GM23338 (cell line): ENCODE data around the gene RNF4. TPM values are rescaled to one million over a fixed set of nuclear protein-coding genes. Genes with fewer than 3 reads are reported as not detected.
A peak's percentile ranks its signal among the peaks of the same experiment; 100 is the strongest.

ENCODE experiments used
- ATAC-seq: fragments of 200-7000 bp; cut with Tn5 transposase; 3 replicates; pipeline ENCODE4 v1.9.1; 2020
- DNase-seq: peaks from one replicate; pipeline ENCODE4 v3.0.0-alpha.2; 2015; ENCODE audit warnings: low spot score
- H2AFZ ChIP-seq: fragments of 200-600 bp; sonication (generic); 2 replicates; pipeline ENCODE4 v1.8.0; 2016; ENCODE audit warnings: antibody characterized with exemption, mild to moderate bottlenecking, moderate library complexity
- H3F3A ChIP-seq: fragments of 200-600 bp; sonication (generic); replicated peaks from 2 replicates; pipeline ENCODE4 v1.8.0; 2017; ENCODE audit warnings: antibody characterized with exemption, mixed run types, low read depth
- H3K27ac ChIP-seq: fragments of 200-600 bp; sonication (generic); 2 replicates; pipeline ENCODE4 v1.6.1; 2016; ENCODE audit warnings: low read depth
- H3K27me3 ChIP-seq: fragments of 200-600 bp; sonication (generic); 2 replicates; pipeline ENCODE4 v1.8.0; 2016; ENCODE audit warnings: mild to moderate bottlenecking, mixed run types, moderate library complexity; ENCODE audit not compliant: insufficient read depth
- H3K36me3 ChIP-seq: fragments of 200-600 bp; sonication (generic); 2 replicates; pipeline ENCODE4 v1.8.0; 2016; ENCODE audit warnings: mild to moderate bottlenecking; ENCODE audit not compliant: insufficient read depth
- H3K4me1 ChIP-seq: fragments of 200-600 bp; sonication (generic); 2 replicates; pipeline ENCODE4 v1.8.0; 2016; ENCODE audit warnings: mild to moderate bottlenecking, moderate library complexity; ENCODE audit not compliant: insufficient read depth
- H3K4me2 ChIP-seq: fragments of 200-600 bp; sonication (generic); 2 replicates; pipeline ENCODE4 v1.7.1; 2017; ENCODE audit warnings: mixed run types
- H3K4me3 ChIP-seq: fragments of 200-600 bp; sonication (generic); 2 replicates; pipeline ENCODE4 v1.6.1; 2016; ENCODE audit warnings: mixed run types
- H3K79me2 ChIP-seq: fragments of 200-600 bp; sonication (generic); replicated peaks from 2 replicates; pipeline ENCODE4 v1.8.0; 2017; ENCODE audit warnings: mild to moderate bottlenecking; ENCODE audit not compliant: insufficient read depth
- H3K9me2 ChIP-seq: fragments of 200-600 bp; sonication (generic); 2 replicates; pipeline ENCODE4 v1.8.0; 2017; ENCODE audit not compliant: insufficient read depth
- H4K20me1 ChIP-seq: fragments of 200-600 bp; sonication (generic); replicated peaks from 2 replicates; pipeline ENCODE4 v1.8.0; 2017; ENCODE audit warnings: mild to moderate bottlenecking; ENCODE audit not compliant: insufficient read depth
- H3K27ac Mint-ChIP-seq: 2 replicates; pipeline ENCODE4 v1.8.0; 2020; ENCODE audit warnings: inconsistent platforms, mild to moderate bottlenecking, moderate library complexity, mixed read lengths
- H3K27me3 Mint-ChIP-seq: 3 replicates; pipeline ENCODE4 v1.8.0; 2022; ENCODE audit warnings: low read depth, mild to moderate bottlenecking, moderate library complexity, mixed read lengths, inconsistent platforms; ENCODE audit not compliant: insufficient read depth, poor library complexity
- H3K36me3 Mint-ChIP-seq: 3 replicates; pipeline ENCODE4 v1.8.0; 2021; ENCODE audit warnings: low read depth, mild to moderate bottlenecking, inconsistent platforms, moderate library complexity, mixed read lengths
- H3K4me1 Mint-ChIP-seq: 3 replicates; pipeline ENCODE4 v1.8.0; 2020; ENCODE audit warnings: mild to moderate bottlenecking, inconsistent platforms, mixed read lengths
- H3K4me3 Mint-ChIP-seq: 3 replicates; pipeline ENCODE4 v1.8.0; 2021; ENCODE audit warnings: moderate library complexity, mild to moderate bottlenecking, inconsistent platforms, mixed read lengths
- H3K9me3 Mint-ChIP-seq: 3 replicates; pipeline ENCODE4 v1.8.0; 2020; ENCODE audit warnings: moderate library complexity, mild to moderate bottlenecking, inconsistent platforms, mixed read lengths
- CREB1 ChIP-seq: fragments of 250-450 bp; sonication (Bioruptor Pico); IDR thresholded peaks from 2 replicates; pipeline ENCODE4 v1.5.0; 2020; ENCODE audit warnings: low read depth, mild to moderate bottlenecking, moderate library complexity
- ETS1 ChIP-seq: IDR thresholded peaks from 2 replicates; pipeline ENCODE4 v1.6.1; 2016; ENCODE audit warnings: antibody characterized with exemption
- EZH2phosphoT487 ChIP-seq: fragments of 200-600 bp; sonication (generic); IDR thresholded peaks from one replicate; pipeline ENCODE4 v1.8.1; 2018; ENCODE audit warnings: antibody characterized with exemption; ENCODE audit not compliant: unreplicated experiment
- JUNB ChIP-seq: IDR thresholded peaks from one replicate; pipeline ENCODE4 v1.6.1; 2016; ENCODE audit warnings: antibody characterized with exemption; ENCODE audit not compliant: unreplicated experiment
- NANOG ChIP-seq: IDR thresholded peaks from 2 replicates; pipeline ENCODE4 v1.6.1; 2016; ENCODE audit warnings: antibody characterized with exemption, borderline replicate concordance
- POLR2AphosphoS5 ChIP-seq: IDR thresholded peaks from 2 replicates; pipeline ENCODE4 v1.6.1; 2016; ENCODE audit warnings: antibody characterized with exemption, low read depth
- STAT1 ChIP-seq: IDR thresholded peaks from one replicate; pipeline ENCODE4 v1.6.1; 2016; ENCODE audit warnings: antibody characterized with exemption; ENCODE audit not compliant: unreplicated experiment
- ZNF114 ChIP-seq: fragments of 250-450 bp; sonication (Bioruptor Pico); IDR thresholded peaks from 2 replicates; pipeline ENCODE4 v1.5.0; 2020; ENCODE audit warnings: mild to moderate bottlenecking, moderate library complexity
- ZNF331 ChIP-seq: fragments of 250-450 bp; sonication (Bioruptor Pico); IDR thresholded peaks from 2 replicates; pipeline ENCODE4 v1.5.0; 2020; ENCODE audit warnings: low read depth, mild to moderate bottlenecking, moderate library complexity
- polyA plus RNA-seq: library from polyadenylated mRNA; unstranded; fragments of >200 nt; fragmentation: Nextera tagmentation; extraction: Ambion mirVana; gene quantifications from 2 replicates; pipeline ENCODE4 v1.2.1, GENCODE V29; 2016
- total RNA-seq: library from RNA; depleted of rRNA; stranded (reverse); fragments of >200 nt; shearing (Covaris generic); gene quantifications from 2 replicates; pipeline ENCODE4 v1.2.3, GENCODE V29; 2014
- TF ChIP-seq, protein P1 (sequence below): IDR thresholded peaks from one replicate; pipeline ENCODE4 v1.6.1; 2018; ENCODE audit warnings: antibody characterized with exemption; ENCODE audit not compliant: unreplicated experiment
- TF ChIP-seq, protein P2 (sequence below): fragments of 250-450 bp; sonication (Bioruptor Pico); IDR thresholded peaks from 2 replicates; pipeline ENCODE4 v1.5.0; 2020; ENCODE audit warnings: mild to moderate bottlenecking, moderate library complexity

RNF4 gene
- total and polyA plus RNA-seq, 2 experiments from 2014 or later = 47.7 to 77.2 TPM

- Mint-ChIP-seq H3K9me3 (no peaks in the 10 kb centered on the region), H3K4me3 (no peak overlapping the region), H3K4me1 (no peaks in the 10 kb centered on the region), H3K27me3 (no peaks in the 10 kb centered on the region), H3K36me3 (peaks cover 79% of the 10 kb centered on the region), H3K27ac (no peak overlapping the region)
- TF ChIP-seq STAT1 (no peak), NANOG (no peak), POLR2AphosphoS5 (0 out of 2 replicates have a peak, but pooled peaks have one; percentile 5), ZNF331 (no peak)
- DNase-seq (no peak), ATAC-seq (no peak)
- Histone ChIP-seq H3K27ac (0 out of 2 replicates have a peak overlapping the region, but pooled peaks have one; percentile 14), H4K20me1 (peaks cover 55% of the 10 kb centered on the region), H3F3A (peaks cover 11% of the 10 kb centered on the region; the same call in 1 of the 2 replicates), H3K4me1 (no peaks in the 10 kb centered on the region), H3K36me3 (peaks cover 61% of the 10 kb centered on the region), H3K4me2 (no peak overlapping the region), H3K79me2 (peaks cover 82% of the 10 kb centered on the region), H2AFZ (no peak overlapping the region), H3K9me2 (no peaks in the 10 kb centered on the region), H3K27me3 (no peaks in the 10 kb centered on the region), H3K4me3 (no peak overlapping the region)
Measured at GRCh38 chr4:2501034-2501594, 32.2 kb downstream of the RNF4 start.

GRCh38 chr4:2503809-2504208 is 34.9 kb downstream of the RNF4 start:
- H3K36me3 ChIP-seq = peaks cover 43% of the 10 kb centered on the region
- H3K27me3 ChIP-seq = no peaks in the 10 kb centered on the region
- peaks cover 6% of the 10 kb centered on the region; the same call in 1 of the 2 replicates for H3F3A ChIP-seq
- no peak overlapping the region for H2AFZ ChIP-seq
- no peak overlapping the region for H3K27ac Mint-ChIP-seq
- no peaks in the 10 kb centered on the region for H3K4me1 ChIP-seq
- H4K20me1 ChIP-seq = peaks cover 46% of the 10 kb centered on the region
- no peak for ATAC-seq
- H3K36me3 Mint-ChIP-seq = peaks cover 75% of the 10 kb centered on the region
- H3K27me3 Mint-ChIP-seq = no peaks in the 10 kb centered on the region
- H3K4me3 Mint-ChIP-seq = no peak overlapping the region
- H3K4me1 Mint-ChIP-seq = no peaks in the 10 kb centered on the region
- H3K79me2 ChIP-seq = peaks cover 83% of the 10 kb centered on the region
- H3K27ac ChIP-seq = no peak overlapping the region
- no peak for DNase-seq
- no peaks in the 10 kb centered on the region for H3K9me3 Mint-ChIP-seq
- no peaks in the 10 kb centered on the region for H3K9me2 ChIP-seq
- no peak overlapping the region for H3K4me2 ChIP-seq
- H3K4me3 ChIP-seq = no peak overlapping the region
- no peak for TF ChIP-seq ZNF114 (CRISPR knock-in tag)
- TF ChIP-seq, protein P1, sequence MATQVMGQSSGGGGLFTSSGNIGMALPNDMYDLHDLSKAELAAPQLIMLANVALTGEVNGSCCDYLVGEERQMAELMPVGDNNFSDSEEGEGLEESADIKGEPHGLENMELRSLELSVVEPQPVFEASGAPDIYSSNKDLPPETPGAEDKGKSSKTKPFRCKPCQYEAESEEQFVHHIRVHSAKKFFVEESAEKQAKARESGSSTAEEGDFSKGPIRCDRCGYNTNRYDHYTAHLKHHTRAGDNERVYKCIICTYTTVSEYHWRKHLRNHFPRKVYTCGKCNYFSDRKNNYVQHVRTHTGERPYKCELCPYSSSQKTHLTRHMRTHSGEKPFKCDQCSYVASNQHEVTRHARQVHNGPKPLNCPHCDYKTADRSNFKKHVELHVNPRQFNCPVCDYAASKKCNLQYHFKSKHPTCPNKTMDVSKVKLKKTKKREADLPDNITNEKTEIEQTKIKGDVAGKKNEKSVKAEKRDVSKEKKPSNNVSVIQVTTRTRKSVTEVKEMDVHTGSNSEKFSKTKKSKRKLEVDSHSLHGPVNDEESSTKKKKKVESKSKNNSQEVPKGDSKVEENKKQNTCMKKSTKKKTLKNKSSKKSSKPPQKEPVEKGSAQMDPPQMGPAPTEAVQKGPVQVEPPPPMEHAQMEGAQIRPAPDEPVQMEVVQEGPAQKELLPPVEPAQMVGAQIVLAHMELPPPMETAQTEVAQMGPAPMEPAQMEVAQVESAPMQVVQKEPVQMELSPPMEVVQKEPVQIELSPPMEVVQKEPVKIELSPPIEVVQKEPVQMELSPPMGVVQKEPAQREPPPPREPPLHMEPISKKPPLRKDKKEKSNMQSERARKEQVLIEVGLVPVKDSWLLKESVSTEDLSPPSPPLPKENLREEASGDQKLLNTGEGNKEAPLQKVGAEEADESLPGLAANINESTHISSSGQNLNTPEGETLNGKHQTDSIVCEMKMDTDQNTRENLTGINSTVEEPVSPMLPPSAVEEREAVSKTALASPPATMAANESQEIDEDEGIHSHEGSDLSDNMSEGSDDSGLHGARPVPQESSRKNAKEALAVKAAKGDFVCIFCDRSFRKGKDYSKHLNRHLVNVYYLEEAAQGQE = no peak
- no peak for TF ChIP-seq EZH2phosphoT487
- TF ChIP-seq CREB1 (CRISPR knock-in tag) = no peak
- TF ChIP-seq STAT1 = no peak
- TF ChIP-seq, protein P2, sequence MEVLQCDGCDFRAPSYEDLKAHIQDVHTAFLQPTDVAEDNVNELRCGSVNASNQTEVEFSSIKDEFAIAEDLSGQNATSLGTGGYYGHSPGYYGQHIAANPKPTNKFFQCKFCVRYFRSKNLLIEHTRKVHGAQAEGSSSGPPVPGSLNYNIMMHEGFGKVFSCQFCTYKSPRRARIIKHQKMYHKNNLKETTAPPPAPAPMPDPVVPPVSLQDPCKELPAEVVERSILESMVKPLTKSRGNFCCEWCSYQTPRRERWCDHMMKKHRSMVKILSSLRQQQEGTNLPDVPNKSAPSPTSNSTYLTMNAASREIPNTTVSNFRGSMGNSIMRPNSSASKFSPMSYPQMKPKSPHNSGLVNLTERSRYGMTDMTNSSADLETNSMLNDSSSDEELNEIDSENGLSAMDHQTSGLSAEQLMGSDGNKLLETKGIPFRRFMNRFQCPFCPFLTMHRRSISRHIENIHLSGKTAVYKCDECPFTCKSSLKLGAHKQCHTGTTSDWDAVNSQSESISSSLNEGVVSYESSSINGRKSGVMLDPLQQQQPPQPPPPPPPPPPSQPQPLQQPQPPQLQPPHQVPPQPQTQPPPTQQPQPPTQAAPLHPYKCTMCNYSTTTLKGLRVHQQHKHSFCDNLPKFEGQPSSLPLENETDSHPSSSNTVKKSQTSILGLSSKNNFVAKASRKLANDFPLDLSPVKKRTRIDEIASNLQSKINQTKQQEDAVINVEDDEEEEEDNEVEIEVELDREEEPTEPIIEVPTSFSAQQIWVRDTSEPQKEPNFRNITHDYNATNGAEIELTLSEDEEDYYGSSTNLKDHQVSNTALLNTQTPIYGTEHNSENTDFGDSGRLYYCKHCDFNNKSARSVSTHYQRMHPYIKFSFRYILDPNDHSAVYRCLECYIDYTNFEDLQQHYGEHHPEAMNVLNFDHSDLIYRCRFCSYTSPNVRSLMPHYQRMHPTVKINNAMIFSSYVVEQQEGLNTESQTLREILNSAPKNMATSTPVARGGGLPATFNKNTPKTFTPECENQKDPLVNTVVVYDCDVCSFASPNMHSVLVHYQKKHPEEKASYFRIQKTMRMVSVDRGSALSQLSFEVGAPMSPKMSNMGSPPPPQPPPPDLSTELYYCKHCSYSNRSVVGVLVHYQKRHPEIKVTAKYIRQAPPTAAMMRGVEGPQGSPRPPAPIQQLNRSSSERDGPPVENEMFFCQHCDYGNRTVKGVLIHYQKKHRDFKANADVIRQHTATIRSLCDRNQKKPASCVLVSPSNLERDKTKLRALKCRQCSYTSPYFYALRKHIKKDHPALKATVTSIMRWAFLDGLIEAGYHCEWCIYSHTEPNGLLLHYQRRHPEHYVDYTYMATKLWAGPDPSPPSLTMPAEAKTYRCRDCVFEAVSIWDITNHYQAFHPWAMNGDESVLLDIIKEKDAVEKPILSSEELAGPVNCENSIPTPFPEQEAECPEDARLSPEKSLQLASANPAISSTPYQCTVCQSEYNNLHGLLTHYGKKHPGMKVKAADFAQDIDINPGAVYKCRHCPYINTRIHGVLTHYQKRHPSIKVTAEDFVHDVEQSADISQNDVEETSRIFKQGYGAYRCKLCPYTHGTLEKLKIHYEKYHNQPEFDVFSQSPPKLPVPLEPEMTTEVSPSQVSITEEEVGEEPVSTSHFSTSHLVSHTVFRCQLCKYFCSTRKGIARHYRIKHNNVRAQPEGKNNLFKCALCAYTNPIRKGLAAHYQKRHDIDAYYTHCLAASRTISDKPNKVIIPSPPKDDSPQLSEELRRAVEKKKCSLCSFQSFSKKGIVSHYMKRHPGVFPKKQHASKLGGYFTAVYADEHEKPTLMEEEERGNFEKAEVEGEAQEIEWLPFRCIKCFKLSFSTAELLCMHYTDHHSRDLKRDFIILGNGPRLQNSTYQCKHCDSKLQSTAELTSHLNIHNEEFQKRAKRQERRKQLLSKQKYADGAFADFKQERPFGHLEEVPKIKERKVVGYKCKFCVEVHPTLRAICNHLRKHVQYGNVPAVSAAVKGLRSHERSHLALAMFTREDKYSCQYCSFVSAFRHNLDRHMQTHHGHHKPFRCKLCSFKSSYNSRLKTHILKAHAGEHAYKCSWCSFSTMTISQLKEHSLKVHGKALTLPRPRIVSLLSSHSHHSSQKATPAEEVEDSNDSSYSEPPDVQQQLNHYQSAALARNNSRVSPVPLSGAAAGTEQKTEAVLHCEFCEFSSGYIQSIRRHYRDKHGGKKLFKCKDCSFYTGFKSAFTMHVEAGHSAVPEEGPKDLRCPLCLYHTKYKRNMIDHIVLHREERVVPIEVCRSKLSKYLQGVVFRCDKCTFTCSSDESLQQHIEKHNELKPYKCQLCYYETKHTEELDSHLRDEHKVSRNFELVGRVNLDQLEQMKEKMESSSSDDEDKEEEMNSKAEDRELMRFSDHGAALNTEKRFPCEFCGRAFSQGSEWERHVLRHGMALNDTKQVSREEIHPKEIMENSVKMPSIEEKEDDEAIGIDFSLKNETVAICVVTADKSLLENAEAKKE = no peak
- TF ChIP-seq NANOG = no peak
- TF ChIP-seq ETS1 = no peak
- TF ChIP-seq ZNF331 = no peak
- no peak for TF ChIP-seq JUNB
- TF ChIP-seq POLR2AphosphoS5 = no peak
